Measurements from ENCODE around the gene TOP1. TPM values are rescaled to one million over a fixed set of nuclear protein-coding genes. Genes with fewer than 3 reads are reported as not detected.
A peak's percentile ranks its signal among the peaks of the same experiment; 100 is the strongest.

Gene TOP1
- total and polyA plus RNA-seq, 9 of the 15 experiments (the other 6 are each of a cell fraction or from before 2014, with no cell fraction given): 26.4 to 127 (median 39.6) TPM

- 0 out of 2 replicates have a peak, but pooled peaks have one; percentile 26 for TF ChIP-seq THRB (CRISPR knock-in tag; conservative IDR thresholded peaks at IDR 0.05)
- no peak for TF ChIP-seq RNF2 (IDR thresholded peaks at IDR 0.05)
- TF ChIP-seq CBFB (CRISPR knock-in tag; IDR thresholded peaks at IDR 0.05): no peak
- 0 out of 2 replicates have a peak, but pooled peaks have one; percentile 19 for TF ChIP-seq MTA2 (IDR thresholded peaks at IDR 0.05; ENCODE audit: low read depth)
- TF ChIP-seq HIVEP1 (CRISPR knock-in tag; IDR thresholded peaks at IDR 0.05): no peak
Measured at GRCh38 chr20:41044409-41045062, 15.9 kb downstream of the TOP1 start (continued).

GRCh38 chr20:41045671-41046070 is 17.0 kb downstream of the TOP1 start:
- TF ChIP-seq CBFA2T3 (IDR thresholded peaks at IDR 0.05) (0 out of 2 replicates have a peak, but pooled peaks have one; percentile 35), AFF1 (IDR thresholded peaks at IDR 0.05; ENCODE audit: low read depth in 1 of 2, partially characterized antibody in 2 of 2) (no peak)
- no peak overlapping the region for H3K4me3 ChIP-seq
- BruUV-seq (replicated peaks): no TSS peak
- FAIRE-seq: no peak
- H2AFZ ChIP-seq (ENCODE audit: low read depth, low read length): no peak overlapping the region
- H3K4me2 ChIP-seq (ENCODE audit: insufficient read depth, low read length): no peak overlapping the region
- in situ Hi-C loops (cut with MboI): no loop called here
- 28% methylated on average over 2 of the region's 2 CpGs for WGBS (ENCODE audit: insufficient coverage, low coverage, missing lambda C conversion rate)
- no peak overlapping the region for H3K9ac ChIP-seq (ENCODE audit: insufficient read depth in 1 of 2, low read depth in 2 of 2, low read length in 2 of 2)
- ChIA-PET POLR2A (interaction anchor here (0.9 to 10.0 kb wide), 7 partner anchors 12 to 49 kb away, joined by 3 to 125 read pairs (median 4); partner anchors contain the start of gene TOP1), CTCF (ENCODE audit: low intra/inter-chr PET ratio) (no interaction called here)
- H3K36me3 ChIP-seq (ENCODE audit: control insufficient read depth, insufficient read depth, low read length): peaks cover 15% of the 10 kb centered on the region; the same call in 2 of the 3 replicates
- H3K9me1 ChIP-seq (ENCODE audit: control insufficient read depth, insufficient read depth, low read length): no peaks in the 10 kb centered on the region
- no peaks in the 10 kb centered on the region for H3K9me3 ChIP-seq (replicated peaks; ENCODE audit: control insufficient read depth, insufficient read depth, low read depth, low read length)
- ATAC-seq: 0 out of 3 replicates have a peak, but pooled peaks have one; percentile 6
- peak in 2 of 4 experiments; percentile 23 to 31 for DNase-seq (ENCODE audit: extremely low read depth in 1 of 4, low spot score in 3 of 4)
- peaks cover 11% of the 10 kb centered on the region; the same call in 1 of the 2 replicates for H4K20me1 ChIP-seq (replicated peaks; ENCODE audit: control insufficient read depth, insufficient read depth, low read length)
- peaks cover 97% of the 10 kb centered on the region for H3K79me2 ChIP-seq (ENCODE audit: control insufficient read depth, insufficient read depth, low read length)
- H3K4me1 ChIP-seq (replicated peaks in 1 of 2; ENCODE audit: control insufficient read depth in 2 of 2, insufficient read depth in 2 of 2, low read length in 2 of 2): peaks cover 21 to 61% of the 10 kb centered on the region in 2 experiments
- H3K27ac ChIP-seq (ENCODE audit: extremely low read depth, low read depth, low read length): no peak overlapping the region
- no peaks in the 10 kb centered on the region for H3K27me3 ChIP-seq (ENCODE audit: control insufficient read depth in 2 of 2, insufficient read depth in 2 of 2, low read length in 2 of 2)
- intact Hi-C loops (cut with micrococcal nuclease): loop anchor here (2.0 kb wide), 1 partner anchor 13 kb away; no protein-coding TSS in a partner anchor
